NCI-H774 (cell line): ENCODE data around the gene TEX35.
"Not testable (repeated sequence)": the region's sequence is repeated elsewhere in the genome, so short reads cannot be mapped to it uniquely, and the experiment has no call there.

Experiments used
- DNase-seq: peaks from one replicate; lab custom pipeline; 2025; lab: John Stamatoyannopoulos, UW

Gene TEX35

GRCh38 chr1:178495158-178495557 lies 17.8 kb upstream of the TEX35 start:
- no peak for DNase-seq

DNA sequence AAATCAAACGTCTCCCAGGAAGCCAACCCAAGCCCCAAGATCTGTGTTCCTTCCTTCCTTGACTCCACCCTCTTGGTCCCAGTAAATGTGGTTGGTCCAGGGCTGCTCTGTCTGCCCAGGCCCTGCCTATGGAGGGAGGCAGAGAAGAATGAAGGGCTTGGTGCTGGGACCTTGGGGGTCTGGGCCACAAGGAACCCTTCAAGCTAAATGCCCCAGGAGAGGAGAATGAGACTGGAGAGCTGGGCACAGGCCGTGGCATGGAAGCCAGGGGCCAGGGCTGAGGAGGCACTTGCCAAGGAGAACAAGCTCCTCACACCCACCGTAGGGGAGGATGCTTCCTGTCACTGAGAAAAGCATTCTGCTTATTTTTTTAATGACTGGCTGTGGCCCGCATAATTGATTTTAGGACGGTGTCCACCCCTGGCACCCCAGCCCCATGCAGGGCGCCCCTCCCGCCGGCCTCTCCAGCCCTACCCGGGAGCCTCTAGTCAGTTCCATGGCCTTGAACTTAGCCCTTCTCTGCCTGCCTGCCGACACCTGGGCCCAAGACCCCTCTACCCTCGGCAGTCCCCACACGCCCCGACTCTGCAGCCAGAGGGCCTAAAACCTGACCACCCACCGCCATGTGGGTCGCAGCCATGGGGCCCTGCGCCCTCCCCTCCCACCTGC lies 17.0 kb upstream of the TEX35 start:
- DNase-seq = no peak

DNA sequence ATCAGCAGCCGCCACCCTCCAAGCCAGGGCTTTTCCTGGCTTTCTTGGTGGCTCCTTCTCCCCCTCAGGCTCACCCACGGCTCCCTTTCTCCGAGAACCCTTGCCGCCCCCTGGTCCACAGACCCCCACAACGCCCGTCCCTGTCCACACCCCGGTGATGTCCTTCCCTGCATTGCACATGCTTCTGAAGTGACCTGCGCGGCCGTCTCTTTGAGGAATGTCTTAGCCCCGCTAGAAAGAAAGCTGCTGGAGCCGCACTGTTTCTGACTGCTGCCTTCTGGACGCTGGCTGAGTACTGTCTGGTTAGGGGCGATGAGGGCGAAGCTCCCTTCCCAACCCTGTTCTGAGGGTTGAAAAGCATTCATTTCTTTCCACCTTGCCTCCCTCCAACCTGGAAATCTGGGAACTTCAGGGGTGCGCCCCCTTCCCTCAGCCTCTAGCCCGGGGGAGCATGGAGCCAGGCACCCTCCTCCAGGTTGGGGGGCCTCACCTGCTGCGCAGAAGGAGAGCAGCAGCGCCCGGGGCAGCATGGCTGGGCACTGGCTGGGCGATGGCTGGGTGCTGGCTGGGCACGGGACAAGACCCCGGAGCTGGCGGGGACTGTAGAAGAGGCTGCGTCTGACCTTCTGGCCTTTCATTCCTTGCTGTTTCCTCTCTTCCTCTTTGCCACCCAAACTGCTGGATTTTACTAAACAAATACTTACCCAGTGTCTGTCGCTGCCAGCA lies 16.3 kb upstream of the TEX35 start, which contains the start of gene CLEC20A:
CLEC20A (minus strand) TSS at position 555 of the 726 bp plus-strand sequence; CDS start at position 530, 25 bp downstream.
- no peak for DNase-seq

DNA sequence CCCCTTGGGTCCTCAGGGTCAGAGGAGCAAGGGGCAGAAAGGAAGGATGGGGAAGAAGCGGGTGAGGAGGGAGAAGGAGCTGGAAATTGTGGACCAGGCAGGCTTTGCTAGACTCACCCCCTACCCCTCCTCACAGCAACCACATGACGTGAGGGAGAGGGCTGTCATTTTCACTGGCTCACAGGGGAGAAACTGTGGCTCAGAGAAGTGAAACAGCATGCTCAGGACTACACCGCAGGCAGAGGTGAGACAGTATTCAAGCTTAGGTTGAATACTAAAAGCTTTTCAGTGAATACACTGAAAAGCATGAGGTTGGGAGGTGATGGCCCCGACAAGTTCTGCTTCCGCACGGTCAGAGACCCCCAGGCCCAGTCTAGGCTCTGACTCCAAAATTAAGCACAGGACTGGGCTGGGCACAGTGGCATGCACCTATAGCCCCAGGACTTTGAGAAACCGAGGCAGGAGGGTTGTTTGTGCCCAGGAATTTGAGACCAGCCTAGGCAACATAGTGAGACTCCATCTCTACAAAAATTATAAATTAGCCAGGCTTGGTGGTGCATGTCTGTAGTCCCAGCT lies 14.9 kb upstream of the TEX35 start:
- no peak for DNase-seq

GRCh38 chr1:178498896-178499675 lies 13.8 kb upstream of the TEX35 start:
- DNase-seq = no peak

- DNase-seq = no peak
Observed at GRCh38 chr1:178500091-178500770, 12.7 kb upstream of the TEX35 start.

- peak; percentile 4 for DNase-seq
Observed at GRCh38 chr1:178500936-178501554, 11.9 kb upstream of the TEX35 start.

DNA sequence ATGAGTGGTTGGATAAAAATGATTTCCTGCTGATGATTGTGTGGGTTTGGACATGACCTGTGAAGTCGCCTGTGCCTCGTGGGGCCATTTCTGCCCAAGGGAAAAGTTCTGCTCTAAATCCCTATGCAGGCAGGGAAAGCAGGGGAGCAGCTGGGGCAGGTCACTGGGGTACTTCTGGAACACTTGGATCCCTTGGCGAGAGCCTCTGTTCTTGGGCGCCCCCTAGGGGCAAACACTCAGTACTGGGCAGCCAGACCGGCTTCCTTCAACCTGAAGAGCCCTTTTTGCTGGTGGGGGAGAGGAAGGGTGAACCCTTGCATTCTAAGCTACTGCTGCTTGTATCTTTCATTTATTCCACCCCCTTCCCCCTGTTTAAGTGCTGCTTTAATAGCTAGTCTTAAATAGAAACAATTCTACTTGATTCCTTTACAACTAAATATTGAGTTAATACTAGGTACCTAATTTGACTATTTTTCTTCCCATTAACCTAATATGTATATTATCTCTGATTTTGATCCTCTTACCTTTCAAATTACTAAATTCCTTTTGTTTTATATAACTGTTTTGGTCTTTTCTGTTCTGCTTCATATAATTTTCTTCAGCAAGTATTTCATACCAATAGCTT lies 11.1 kb upstream of the TEX35 start:
- DNase-seq = peak; percentile 64

GRCh38 chr1:178502330-178502714 lies 10.6 kb upstream of the TEX35 start:
- no peak for DNase-seq

DNA sequence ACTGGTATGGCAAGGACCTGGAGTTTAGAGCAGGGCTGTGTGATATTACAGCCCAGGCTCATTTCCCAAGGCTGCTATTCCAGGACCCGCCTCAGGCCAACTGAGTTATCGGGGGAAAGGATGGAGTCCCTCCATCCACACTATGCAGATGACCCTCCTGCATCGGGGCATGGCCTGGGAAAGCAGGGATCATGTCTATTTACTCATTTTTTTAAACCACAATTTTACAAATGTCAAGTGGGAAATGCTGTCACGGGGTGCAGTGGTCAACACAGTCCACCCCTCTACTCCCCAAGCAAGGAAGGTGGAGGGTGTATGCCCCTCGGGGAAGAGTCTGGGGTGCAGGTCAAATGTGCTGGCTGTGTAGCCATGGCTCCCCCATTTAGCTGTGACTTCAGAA lies 10.1 kb upstream of the TEX35 start:
- no peak for DNase-seq

GRCh38 chr1:178503316-178503715 lies 9.6 kb upstream of the TEX35 start:
- DNase-seq = not testable (repeated sequence)

DNA sequence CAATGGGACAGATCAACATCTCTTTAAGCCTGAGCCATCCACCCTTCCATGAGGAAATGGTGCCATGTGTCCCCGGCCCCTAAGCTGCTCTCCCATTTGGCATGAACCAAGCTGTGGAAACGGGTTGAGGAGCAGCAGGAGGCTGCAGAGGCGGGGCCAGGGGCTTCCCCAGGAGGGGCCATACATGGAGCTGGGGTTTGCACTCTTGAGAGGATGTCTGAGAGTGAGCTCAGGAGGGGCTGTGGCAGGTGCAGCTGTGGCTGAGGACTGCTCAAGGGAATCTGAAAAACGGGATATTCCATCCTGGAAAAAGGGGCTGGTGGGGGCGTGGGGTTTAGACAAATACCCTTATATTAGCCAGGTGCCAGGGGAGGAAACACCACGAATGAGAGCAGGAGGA lies 9.1 kb upstream of the TEX35 start:
- no peak for DNase-seq

GRCh38 chr1:178504286-178504685 lies 8.6 kb upstream of the TEX35 start:
- no peak for DNase-seq

- no peak for DNase-seq
Observed at GRCh38 chr1:178506177-178506576, 6.7 kb upstream of the TEX35 start.

DNA sequence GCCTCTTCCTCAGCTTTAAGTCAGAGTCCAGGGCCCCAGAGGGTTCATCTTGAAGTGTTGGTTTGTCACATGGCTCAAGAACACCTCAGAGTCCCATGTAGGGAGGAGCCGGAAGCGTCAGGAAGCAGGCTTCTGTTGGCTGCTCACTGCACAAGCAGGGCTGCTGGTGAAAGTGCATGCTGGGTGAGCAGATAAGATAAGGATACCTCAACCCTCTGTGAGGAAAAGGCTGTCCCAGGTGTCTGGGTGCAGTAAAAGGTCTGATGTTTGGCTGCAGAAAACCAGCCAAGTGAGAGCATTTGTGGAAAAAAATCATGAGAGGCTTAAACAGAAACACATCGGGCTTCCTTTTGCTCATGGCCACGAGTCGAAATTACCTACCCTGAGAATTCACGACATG lies 6.2 kb upstream of the TEX35 start:
- no peak for DNase-seq

- DNase-seq = no peak
Observed at GRCh38 chr1:178509414-178510007, 3.4 kb upstream of the TEX35 start.

DNA sequence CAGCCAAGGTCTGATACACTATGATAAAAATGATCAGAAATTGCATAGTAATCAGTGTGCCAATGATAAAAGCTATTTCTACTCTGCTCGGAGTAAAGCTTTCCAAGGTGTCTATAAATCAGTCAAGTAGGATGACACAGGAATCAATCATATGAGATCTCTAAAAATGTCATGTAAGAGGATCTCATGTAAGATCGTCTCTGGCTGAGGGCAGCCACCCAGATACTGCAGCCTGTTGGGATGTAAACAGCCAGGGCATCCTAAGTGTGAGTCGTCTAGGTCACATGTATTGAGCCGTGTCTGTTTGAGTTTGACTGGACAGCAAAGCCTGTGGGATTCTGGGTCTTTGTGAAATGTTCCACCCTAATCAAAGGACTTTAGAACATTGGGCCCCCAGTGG lies 2.8 kb upstream of the TEX35 start:
- no peak for DNase-seq

- no peak for DNase-seq
Observed at GRCh38 chr1:178513278-178513983, 522 bp downstream of the TEX35 start.

GRCh38 chr1:178516110-178516509 lies 3.2 kb downstream of the TEX35 start:
- no peak for DNase-seq

- DNase-seq = no peak
Observed at GRCh38 chr1:178518894-178519293, 6.0 kb downstream of the TEX35 start.
